ENCODE data around the gene HPS5. TPM values are rescaled to one million over a fixed set of nuclear protein-coding genes. Genes with fewer than 3 reads are reported as not detected.

Gene HPS5
- total RNA-seq, 8 experiments from 2014 or later: 12.9 to 33.2 (median 19.0) TPM

GRCh38 chr11:18314784-18315523 is 7.0 kb downstream of the HPS5 start:
- WGBS, 10 experiments: 83 to 100% (median 97%) methylated on average over 1 to 9 of the region's 9 CpGs; no CpG with 5 or more reads in 1 of the 10 experiments
- no peak overlapping the region for H3K27ac ChIP-seq
- no peak overlapping the region for H3K4me3 ChIP-seq
- in situ Hi-C loops (cut with MboI; ENCODE audit: low pct_unique_long_range_greater_than_20kb in 2 of 9, low sequenced_read_pairs in 9 of 9, unreplicated experiment in 9 of 9): no loop called here
- ATAC-seq (replicated peaks in 6 of 8): no peak
- peaks cover 0 to 4% of the 10 kb centered on the region in 2 donors for H3K4me1 ChIP-seq (replicated peaks in 1 of 2)

GRCh38 chr11:18313965-18314763 is 7.8 kb downstream of the HPS5 start:
- H3K27ac ChIP-seq: no peak overlapping the region
- H3K4me3 ChIP-seq: no peak overlapping the region
- in situ Hi-C loops (cut with MboI; ENCODE audit: low pct_unique_long_range_greater_than_20kb in 2 of 9, low sequenced_read_pairs in 9 of 9, unreplicated experiment in 9 of 9): no loop called here
- 0 to 100% (median 80%) methylated on average over 1 to 10 of the region's 10 CpGs; no CpG with 5 or more reads in 3 of the 10 experiments for WGBS, 10 experiments
- peaks cover 0 to under 1% of the 10 kb centered on the region in 2 donors for H3K4me1 ChIP-seq (replicated peaks in 1 of 2)
- peak in 2 of 8 experiments; percentile 19 to 37 for ATAC-seq (replicated peaks in 6 of 8)

- ATAC-seq (replicated peaks in 6 of 8): peak in 3 of 8 experiments; percentile 82 to 96 (median 88)
- H3K4me1 ChIP-seq (replicated peaks in 1 of 2): no peaks in the 10 kb centered on the region
- no peak overlapping the region for H3K4me3 ChIP-seq
- in situ Hi-C loops (cut with MboI; ENCODE audit: low pct_unique_long_range_greater_than_20kb in 2 of 9, low sequenced_read_pairs in 9 of 9, unreplicated experiment in 9 of 9): no loop called here
- H3K27ac ChIP-seq: no peak overlapping the region
- WGBS, 10 experiments: 0 to 95% (median 70%) methylated on average over 1 to 2 of the region's 2 CpGs; no CpG with 5 or more reads in 2 of the 10 experiments
These were observed 9.1 kb downstream of the HPS5 start for GRCh38 chr11:18312663-18313420.

GRCh38 chr11:18312012-18312411 is 9.9 kb downstream of the HPS5 start:
- H3K27ac ChIP-seq: no peak overlapping the region
- ATAC-seq (replicated peaks in 6 of 8): no peak
- 14 to 100% (median 85%) methylated on average over 1 to 3 of the region's 3 CpGs for WGBS, 10 experiments

GRCh38 chr11:18310800-18311340 is 11.1 kb downstream of the HPS5 start:
- Histone ChIP-seq H3K4me1 (replicated peaks in 1 of 2) (no peaks in the 10 kb centered on the region), H3K27ac (no peak overlapping the region), H3K4me3 (no peak overlapping the region)
- 66 to 100% (median 98%) methylated on average over 1 to 6 of the region's 6 CpGs for WGBS, 10 experiments
- ATAC-seq (replicated peaks in 6 of 8): no peak
- in situ Hi-C loops (cut with MboI; ENCODE audit: low pct_unique_long_range_greater_than_20kb in 2 of 9, low sequenced_read_pairs in 9 of 9, unreplicated experiment in 9 of 9): no loop called here

More at GRCh38 chr11:18312012-18312411, 9.9 kb downstream of the HPS5 start:
- in situ Hi-C loops (cut with MboI; ENCODE audit: low pct_unique_long_range_greater_than_20kb in 2 of 9, low sequenced_read_pairs in 9 of 9, unreplicated experiment in 9 of 9): no loop called here
- Histone ChIP-seq H3K4me3 (no peak overlapping the region), H3K4me1 (replicated peaks in 1 of 2) (no peaks in the 10 kb centered on the region)

- no peak overlapping the region for H3K4me3 ChIP-seq
- WGBS, 10 experiments: 83 to 100% (median 92%) methylated on average over 1 to 5 of the region's 5 CpGs; no CpG with 5 or more reads in 3 of the 10 experiments
- no peak for ATAC-seq (replicated peaks in 6 of 8)
- H3K4me1 ChIP-seq (replicated peaks in 1 of 2): no peaks in the 10 kb centered on the region
- H3K27ac ChIP-seq: no peak overlapping the region
- in situ Hi-C loops (cut with MboI; ENCODE audit: low pct_unique_long_range_greater_than_20kb in 2 of 9, low sequenced_read_pairs in 9 of 9, unreplicated experiment in 9 of 9): no loop called here
These were observed 12.2 kb downstream of the HPS5 start for GRCh38 chr11:18309691-18310090.

GRCh38 chr11:18308242-18308641 is 13.7 kb downstream of the HPS5 start:
- in situ Hi-C loops (cut with MboI; ENCODE audit: low pct_unique_long_range_greater_than_20kb in 2 of 9, low sequenced_read_pairs in 9 of 9, unreplicated experiment in 9 of 9): no loop called here
- Histone ChIP-seq H3K4me1 (replicated peaks in 1 of 2) (no peaks in the 10 kb centered on the region), H3K4me3 (no peak overlapping the region), H3K27ac (no peak overlapping the region)
- 70 to 100% (median 85%) methylated on average over 1 to 2 of the region's 2 CpGs; no CpG with 5 or more reads in 3 of the 10 experiments for WGBS, 10 experiments
- no peak for ATAC-seq (replicated peaks in 6 of 8)

GRCh38 chr11:18307461-18308139 is 14.3 kb downstream of the HPS5 start:
- Histone ChIP-seq H3K4me1 (replicated peaks in 1 of 2) (no peaks in the 10 kb centered on the region), H3K4me3 (no peak overlapping the region), H3K27ac (no peak overlapping the region)
- ATAC-seq (replicated peaks in 6 of 8): no peak
- 67 to 100% (median 92%) methylated on average over 1 to 2 of the region's 2 CpGs; no CpG with 5 or more reads in 1 of the 10 experiments for WGBS, 10 experiments
- in situ Hi-C loops (cut with MboI; ENCODE audit: low pct_unique_long_range_greater_than_20kb in 2 of 9, low sequenced_read_pairs in 9 of 9, unreplicated experiment in 9 of 9): no loop called here

GRCh38 chr11:18304745-18305144 is 17.2 kb downstream of the HPS5 start:
- H3K27ac ChIP-seq: no peak overlapping the region
- H3K4me1 ChIP-seq (replicated peaks in 1 of 2): no peaks in the 10 kb centered on the region
- in situ Hi-C loops (cut with MboI; ENCODE audit: low pct_unique_long_range_greater_than_20kb in 2 of 9, low sequenced_read_pairs in 9 of 9, unreplicated experiment in 9 of 9): no loop called here
- no peak for ATAC-seq (replicated peaks in 6 of 8)
- no peak overlapping the region for H3K4me3 ChIP-seq

- Histone ChIP-seq H3K4me3 (no peak overlapping the region), H3K4me1 (replicated peaks in 1 of 2) (no peaks in the 10 kb centered on the region), H3K27ac (no peak overlapping the region)
- in situ Hi-C loops (cut with MboI; ENCODE audit: low pct_unique_long_range_greater_than_20kb in 2 of 9, low sequenced_read_pairs in 9 of 9, unreplicated experiment in 9 of 9): no loop called here
- ATAC-seq (replicated peaks in 6 of 8): no peak
These were observed 22.2 kb downstream of the HPS5 start for GRCh38 chr11:18299721-18300120.

- H3K4me3 ChIP-seq: no peak overlapping the region
- in situ Hi-C loops (cut with MboI; ENCODE audit: low pct_unique_long_range_greater_than_20kb in 2 of 9, low sequenced_read_pairs in 9 of 9, unreplicated experiment in 9 of 9): no loop called here
- no peak for ATAC-seq (replicated peaks in 6 of 8)
- no peaks in the 10 kb centered on the region for H3K4me1 ChIP-seq (replicated peaks in 1 of 2)
- no peak overlapping the region for H3K27ac ChIP-seq
- 74 to 100% (median 95%) methylated on average over 1 to 2 of the region's 2 CpGs; no CpG with 5 or more reads in 2 of the 10 experiments for WGBS, 10 experiments
These were observed 26.6 kb downstream of the HPS5 start for GRCh38 chr11:18295316-18295715.

GRCh38 chr11:18294862-18295261 is 27.1 kb downstream of the HPS5 start:
- H3K4me1 ChIP-seq (replicated peaks in 1 of 2): no peaks in the 10 kb centered on the region
- 88 to 100% (median 98%) methylated on average over 1 to 5 of the region's 5 CpGs; no CpG with 5 or more reads in 1 of the 10 experiments for WGBS, 10 experiments
- no peak for ATAC-seq (replicated peaks in 6 of 8)
- no peak overlapping the region for H3K4me3 ChIP-seq
- in situ Hi-C loops (cut with MboI; ENCODE audit: low pct_unique_long_range_greater_than_20kb in 2 of 9, low sequenced_read_pairs in 9 of 9, unreplicated experiment in 9 of 9): no loop called here
- H3K27ac ChIP-seq: no peak overlapping the region
